BLaER1 (cell line): ENCODE results near the gene PCK1.

Experiments used
- H3K27ac ChIP-seq: shearing (Covaris generic); formaldehyde crosslinking; 2 replicates; pipeline ENCODE4 v1.8.1; 2022
- H3K27me3 ChIP-seq: shearing (Covaris generic); formaldehyde crosslinking; 2 replicates; pipeline ENCODE4 v1.8.1; 2022
- H3K36me3 ChIP-seq: shearing (Covaris generic); formaldehyde crosslinking; 2 replicates; pipeline ENCODE4 v1.8.1; 2022
- H3K4me1 ChIP-seq: shearing (Covaris generic); formaldehyde crosslinking; 2 replicates; pipeline ENCODE4 v1.8.1; 2022
- H3K4me2 ChIP-seq: shearing (Covaris generic); formaldehyde crosslinking; 2 replicates; pipeline ENCODE4 v1.8.1; 2022
- H3K4me3 ChIP-seq: shearing (Covaris generic); formaldehyde crosslinking; 2 replicates; pipeline ENCODE4 v1.8.1; 2022
- H3K9ac ChIP-seq: shearing (Covaris generic); formaldehyde crosslinking; 2 replicates; pipeline ENCODE4 v1.8.1; 2022
- H3K9me3 ChIP-seq: shearing (Covaris generic); formaldehyde crosslinking; 2 replicates; pipeline ENCODE4 v1.8.1; 2022
- H4K20me1 ChIP-seq: shearing (Covaris generic); formaldehyde crosslinking; 2 replicates; pipeline ENCODE4 v1.8.1; 2022
- Cebpa-rat ChIP-seq: shearing (Covaris generic); IDR thresholded peaks from 2 replicates; pipeline ENCODE4 v1.8.1; 2022

The PCK1 gene

GRCh38 chr20:57595041-57596030 is 34.4 kb downstream of the PCK1 start:
- Histone ChIP-seq H3K4me1 (peaks cover 37% of the 10 kb centered on the region), H4K20me1 (no peaks in the 10 kb centered on the region), H3K9ac (no peak overlapping the region), H3K27ac (no peak overlapping the region), H3K4me3 (no peak overlapping the region), H3K9me3 (no peaks in the 10 kb centered on the region), H3K27me3 (no peaks in the 10 kb centered on the region), H3K4me2 (no peak overlapping the region), H3K36me3 (no peaks in the 10 kb centered on the region)
- TF ChIP-seq Cebpa-rat = no peak

- Histone ChIP-seq H3K27me3 (no peaks in the 10 kb centered on the region), H3K27ac (no peak overlapping the region), H3K4me1 (peaks cover 33% of the 10 kb centered on the region), H4K20me1 (no peaks in the 10 kb centered on the region), H3K4me3 (no peak overlapping the region), H3K9ac (no peak overlapping the region), H3K9me3 (no peaks in the 10 kb centered on the region), H3K36me3 (no peaks in the 10 kb centered on the region), H3K4me2 (no peak overlapping the region)
- TF ChIP-seq Cebpa-rat = no peak
These were observed 35.4 kb downstream of the PCK1 start for GRCh38 chr20:57596358-57596757.

- H3K4me2 ChIP-seq = peak overlapping the region; percentile 66
- no peaks in the 10 kb centered on the region for H3K9me3 ChIP-seq
- no peak overlapping the region for H3K9ac ChIP-seq
- H4K20me1 ChIP-seq = no peaks in the 10 kb centered on the region
- no peak overlapping the region for H3K4me3 ChIP-seq
- no peak overlapping the region for H3K27ac ChIP-seq
- H3K27me3 ChIP-seq = no peaks in the 10 kb centered on the region
- no peak for TF ChIP-seq Cebpa-rat
- peaks cover 24% of the 10 kb centered on the region for H3K4me1 ChIP-seq
- H3K36me3 ChIP-seq = no peaks in the 10 kb centered on the region
These were observed 36.4 kb downstream of the PCK1 start for GRCh38 chr20:57596998-57597939.

- Histone ChIP-seq H3K4me1 (peaks cover 16% of the 10 kb centered on the region), H3K27me3 (no peaks in the 10 kb centered on the region), H3K36me3 (no peaks in the 10 kb centered on the region), H4K20me1 (no peaks in the 10 kb centered on the region), H3K9ac (no peak overlapping the region), H3K27ac (no peak overlapping the region), H3K4me3 (no peak overlapping the region), H3K9me3 (no peaks in the 10 kb centered on the region), H3K4me2 (no peak overlapping the region)
- TF ChIP-seq Cebpa-rat = no peak
These were observed 37.1 kb downstream of the PCK1 start for GRCh38 chr20:57598060-57598459.

- Histone ChIP-seq H3K27me3 (no peaks in the 10 kb centered on the region), H3K9me3 (no peaks in the 10 kb centered on the region), H3K27ac (no peak overlapping the region), H3K4me2 (no peak overlapping the region), H4K20me1 (no peaks in the 10 kb centered on the region), H3K9ac (no peak overlapping the region), H3K36me3 (no peaks in the 10 kb centered on the region), H3K4me3 (no peak overlapping the region), H3K4me1 (peaks cover 11% of the 10 kb centered on the region)
- TF ChIP-seq Cebpa-rat = no peak
These were observed 37.6 kb downstream of the PCK1 start for GRCh38 chr20:57598491-57598890.

GRCh38 chr20:57600320-57601210 is 39.7 kb downstream of the PCK1 start:
- Histone ChIP-seq H4K20me1 (no peaks in the 10 kb centered on the region), H3K27me3 (no peaks in the 10 kb centered on the region), H3K36me3 (no peaks in the 10 kb centered on the region), H3K9me3 (no peaks in the 10 kb centered on the region), H3K4me2 (no peak overlapping the region), H3K4me3 (no peak overlapping the region), H3K9ac (no peak overlapping the region), H3K4me1 (peaks cover 5% of the 10 kb centered on the region; the same call in 1 of the 2 replicates), H3K27ac (no peak overlapping the region)
- no peak for TF ChIP-seq Cebpa-rat

- no peaks in the 10 kb centered on the region for H3K27me3 ChIP-seq
These were observed 40.3 kb downstream of the PCK1 start for GRCh38 chr20:57601211-57601570.

GRCh38 chr20:57601737-57602136 is 40.8 kb downstream of the PCK1 start:
- Histone ChIP-seq H3K9me3 (no peaks in the 10 kb centered on the region), H3K27ac (no peak overlapping the region), H4K20me1 (no peaks in the 10 kb centered on the region), H3K4me3 (no peak overlapping the region), H3K36me3 (no peaks in the 10 kb centered on the region), H3K9ac (no peak overlapping the region), H3K4me1 (peaks cover 5% of the 10 kb centered on the region; the same call in 1 of the 2 replicates), H3K4me2 (no peak overlapping the region), H3K27me3 (no peaks in the 10 kb centered on the region)
- no peak for TF ChIP-seq Cebpa-rat

More at GRCh38 chr20:57601211-57601570, 40.3 kb downstream of the PCK1 start:
- TF ChIP-seq Cebpa-rat = no peak
- H3K4me2 ChIP-seq = no peak overlapping the region
- H3K36me3 ChIP-seq = no peaks in the 10 kb centered on the region
- no peak overlapping the region for H3K27ac ChIP-seq
- no peak overlapping the region for H3K9ac ChIP-seq
- H3K4me1 ChIP-seq = peaks cover 5% of the 10 kb centered on the region; the same call in 1 of the 2 replicates
- no peaks in the 10 kb centered on the region for H4K20me1 ChIP-seq
- H3K4me3 ChIP-seq = no peak overlapping the region
- H3K9me3 ChIP-seq = no peaks in the 10 kb centered on the region

- no peaks in the 10 kb centered on the region for H3K4me1 ChIP-seq
- H3K27me3 ChIP-seq = no peaks in the 10 kb centered on the region
- H3K4me2 ChIP-seq = no peak overlapping the region
- no peak for TF ChIP-seq Cebpa-rat
- H3K9me3 ChIP-seq = no peaks in the 10 kb centered on the region
- H3K9ac ChIP-seq = no peak overlapping the region
- no peak overlapping the region for H3K27ac ChIP-seq
- H3K36me3 ChIP-seq = no peaks in the 10 kb centered on the region
- H4K20me1 ChIP-seq = no peaks in the 10 kb centered on the region
- H3K4me3 ChIP-seq = no peak overlapping the region
These were observed 42.2 kb downstream of the PCK1 start for GRCh38 chr20:57603120-57603519.
